IMR-90 (cell line): ENCODE results near the gene ORC5. TPM values are rescaled to one million over a fixed set of nuclear protein-coding genes. Genes with fewer than 3 reads are reported as not detected.

Source experiments
- ATAC-seq: fragments of 200-7000 bp; cut with Tn5 transposase; 2 replicates; pipeline ENCODE4 v1.9.1; 2020; ENCODE audit warnings: low read depth, mild to moderate bottlenecking, moderate library complexity
- BruUV-seq: library from RNA; stranded (reverse); fragments of 400-500 nt; replicated peaks from 2 replicates; lab custom pipeline; 2021; lab: Mats Ljungman, UMichigan
- CTCF ChIA-PET: fragments of 300-600 bp; formaldehyde crosslinking; extraction: SDS; loops from one replicate; lab custom pipeline; 2021; ENCODE audit warnings: antibody characterized with exemption; lab: Yijun Ruan, JAX
- POLR2A ChIA-PET: fragments of 300-600 bp; sonication (Branson Sonifier 250); formaldehyde crosslinking; loops from one replicate; lab custom pipeline; 2022; ENCODE audit warnings: antibody characterized with exemption; ENCODE audit not compliant: unreplicated experiment; lab: Charles Lee
- DNase-seq: peaks from one replicate; pipeline ENCODE4 v3.0.0; 2013
- H2AFZ ChIP-seq: replicated peaks from 2 replicates; pipeline ENCODE3; 2013; ENCODE audit warnings: low read length, mild to moderate bottlenecking; ENCODE audit not compliant: poor library complexity
- H2AK5ac ChIP-seq: 2 replicates; pipeline ENCODE4 v1.6.1; 2013; ENCODE audit warnings: low read depth, low read length, inconsistent platforms
- H2AK9ac ChIP-seq: replicated peaks from 2 replicates; pipeline ENCODE3; 2013; ENCODE audit warnings: mild to moderate bottlenecking, low read depth, low read length, moderate library complexity; ENCODE audit not compliant: poor library complexity
- H2BK120ac ChIP-seq: 2 replicates; pipeline ENCODE4 v1.6.1; 2013; ENCODE audit warnings: low read depth, low read length, inconsistent platforms
- H2BK15ac ChIP-seq: 3 replicates; pipeline ENCODE4 v1.6.1; 2013; ENCODE audit warnings: low read depth, low read length, inconsistent platforms
- H2BK20ac ChIP-seq: 2 replicates; pipeline ENCODE4 v1.6.1; 2013; ENCODE audit warnings: low read depth, mild to moderate bottlenecking, inconsistent platforms, low read length, moderate library complexity
- H2BK5ac ChIP-seq: 2 replicates; pipeline ENCODE4 v1.6.1; 2013; ENCODE audit warnings: mild to moderate bottlenecking, low read depth, low read length, inconsistent platforms; ENCODE audit not compliant: poor library complexity, severe bottlenecking
- H3K14ac ChIP-seq: replicated peaks from 2 replicates; pipeline ENCODE4 v1.6.1; 2013; ENCODE audit warnings: low read depth, low read length, inconsistent platforms
- H3K18ac ChIP-seq: 2 replicates; pipeline ENCODE4 v1.6.1; 2013; ENCODE audit warnings: low read depth, low read length, control low read depth
- H3K23ac ChIP-seq: 2 replicates; pipeline ENCODE4 v1.6.1; 2013; ENCODE audit warnings: low read depth, low read length, inconsistent platforms
- H3K27ac ChIP-seq: 2 replicates; pipeline ENCODE4 v1.5.1; 2013; ENCODE audit warnings: mild to moderate bottlenecking, control low read depth, low read length; ENCODE audit not compliant: insufficient read depth
- H3K27me3 ChIP-seq: 2 replicates; pipeline ENCODE4 v1.6.1; 2013; ENCODE audit warnings: low read length; ENCODE audit not compliant: control insufficient read depth, insufficient read depth
- H3K36me3 ChIP-seq: 2 replicates; pipeline ENCODE4 v1.6.1; 2013; ENCODE audit warnings: low read length, mixed read lengths; ENCODE audit not compliant: control insufficient read depth, insufficient read depth
- H3K4ac ChIP-seq: 2 replicates; pipeline ENCODE4 v1.6.1; 2013; ENCODE audit warnings: low read depth, low read length, inconsistent platforms
- H3K4me1 ChIP-seq: 2 replicates; pipeline ENCODE4 v1.6.1; 2013; ENCODE audit warnings: low read length, mixed read lengths; ENCODE audit not compliant: control insufficient read depth, insufficient read depth
- H3K4me2 ChIP-seq: 2 replicates; pipeline ENCODE4 v1.6.1; 2013; ENCODE audit warnings: low read depth, mild to moderate bottlenecking, control low read depth, low read length, moderate library complexity
- H3K4me3 ChIP-seq: 2 replicates; pipeline ENCODE4 v1.5.1; 2013; ENCODE audit warnings: low read depth, mild to moderate bottlenecking, control low read depth, low read length, moderate library complexity; ENCODE audit not compliant: insufficient read depth
- H3K56ac ChIP-seq: 2 replicates; pipeline ENCODE4 v1.6.1; 2013; ENCODE audit warnings: low read length, inconsistent platforms; ENCODE audit not compliant: insufficient read depth; ENCODE audit errors: extremely low read depth
- H3K79me1 ChIP-seq, 2 experiments: 2 replicates each; pipeline ENCODE4 v1.6.1; 2013; ENCODE audit warnings: low read length in 2 of 2, inconsistent platforms in 1 of 2, low read depth in 1 of 2
- H3K9ac ChIP-seq: 2 replicates; pipeline ENCODE4 v1.6.1; 2013; ENCODE audit warnings: low read depth, low read length, control low read depth
- H3K9me1 ChIP-seq: 2 replicates; pipeline ENCODE4 v1.6.1; 2013; ENCODE audit warnings: low read length, inconsistent platforms; ENCODE audit not compliant: insufficient read depth
- H3K9me3 ChIP-seq: 2 replicates; pipeline ENCODE4 v1.6.1; 2013; ENCODE audit warnings: low read length; ENCODE audit not compliant: control insufficient read depth, insufficient read depth
- H4K20me1 ChIP-seq: 2 replicates; pipeline ENCODE4 v1.6.1; 2013; ENCODE audit warnings: low read length, inconsistent platforms; ENCODE audit not compliant: insufficient read depth
- H4K5ac ChIP-seq: 2 replicates; pipeline ENCODE4 v1.6.1; 2013; ENCODE audit warnings: mild to moderate bottlenecking, low read depth, low read length, control low read depth
- H4K8ac ChIP-seq, 2 experiments: 2 replicates each; pipeline ENCODE4 v1.6.1; 2013; ENCODE audit warnings: low read depth in 2 of 2, low read length in 2 of 2, control low read depth in 1 of 2, inconsistent platforms in 1 of 2
- H4K91ac ChIP-seq: 2 replicates; pipeline ENCODE4 v1.6.1; 2013; ENCODE audit warnings: low read depth, low read length, inconsistent platforms; ENCODE audit not compliant: insufficient read depth
- CEBPB ChIP-seq: IDR thresholded peaks from 2 replicates; pipeline ENCODE4 v1.6.1; 2012; ENCODE audit warnings: low read depth, low read length, improper control_type of control experiment
- NFE2L2 ChIP-seq: fragments of 150-350 bp; IDR thresholded peaks from 2 replicates; pipeline ENCODE4 v1.6.1; 2016; ENCODE audit warnings: low read depth, mild to moderate bottlenecking, low read length
- WGBS, 2 experiments: methylation state at CpG; one replicate each; pipeline versions ENCODE4 v1.1.5 to v1.1.7; 2013; ENCODE audit warnings: missing lambda C conversion rate in 2 of 2; ENCODE audit not compliant: insufficient read length in 1 of 2; ENCODE audit errors: extremely low coverage in 2 of 2; 5-methylcytosine and 5-hydroxymethylcytosine counted together
- dilution Hi-C: fragments of 300-500 bp; cut with HindIII; formaldehyde crosslinking; loops from one replicate; pipeline ENCODE4 v1.14.3; 2018; ENCODE audit warnings: low sequenced_read_pairs; ENCODE audit not compliant: unreplicated experiment
- in situ Hi-C: fragments of 300-500 bp; cut with MboI; formaldehyde crosslinking; loops from 3 replicates; pipeline ENCODE4 v1.14.3; 2019; ENCODE audit warnings: low sequenced_read_pairs, inconsistent platforms, mixed read lengths
- intact Hi-C: fragments of 100-400 bp; cut with micrococcal nuclease; formaldehyde crosslinking; loops from 2 replicates; pipeline ENCODE4 v1.10.0; 2022
- polyA plus RNA-seq, 3 experiments: library from polyadenylated mRNA; depleted of rRNA; stranded (reverse); fragments of >200 nt; gene quantifications; 2 replicates each; pipeline ENCODE4 v1.2.3, GENCODE V29; 2012; ENCODE audit warnings: low replicate concordance in 1 of 3
- total RNA-seq: library from RNA; depleted of rRNA; stranded (reverse); fragments of >200 nt; gene quantifications from 2 replicates; pipeline ENCODE4 v1.2.3, GENCODE V29; 2012

ORC5 gene
- total and polyA plus RNA-seq, 2 of the 4 experiments (the other 2 are of a cell fraction), result 7.9 to 18.8 TPM

DNA sequence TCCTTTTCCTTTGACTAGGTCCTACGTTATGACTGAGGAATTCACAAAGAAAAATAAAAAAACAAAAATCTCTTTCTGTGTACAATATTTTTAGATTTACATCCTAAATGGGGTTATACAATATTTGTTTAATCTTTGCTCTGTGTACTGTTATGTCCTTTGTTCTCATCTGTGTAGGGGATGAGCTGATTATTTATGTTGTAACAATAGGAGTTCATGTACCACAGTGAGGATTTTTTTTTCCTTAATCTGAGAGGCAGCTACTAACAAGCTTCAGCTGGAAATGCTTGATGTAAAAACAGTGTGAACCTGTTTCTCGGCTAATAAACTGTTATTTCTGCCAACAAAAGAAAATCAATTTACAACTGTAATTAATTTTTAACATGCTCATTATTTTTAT is 58.0 kb downstream of the ORC5 start:
- H3K4me3 ChIP-seq, result no peak overlapping the region
- in situ Hi-C loops, result no loop called here
- dilution Hi-C loops, result no loop called here
- H3K4ac ChIP-seq, result no peak overlapping the region
- no peak overlapping the region for H3K56ac ChIP-seq
- no peak overlapping the region for H4K91ac ChIP-seq
- H2AFZ ChIP-seq, result no peak overlapping the region
- H4K5ac ChIP-seq, result no peak overlapping the region
- H3K9ac ChIP-seq, result no peak overlapping the region
- no peak overlapping the region for H2AK5ac ChIP-seq
- no peak for DNase-seq
- no peak overlapping the region for H2BK20ac ChIP-seq
- H2BK120ac ChIP-seq, result no peak overlapping the region
- H3K23ac ChIP-seq, result no peak overlapping the region
- H3K27me3 ChIP-seq, result no peaks in the 10 kb centered on the region
- H3K79me1 ChIP-seq, result 0 out of 4 replicates have a peak, but pooled peaks cover 0 to 3% of the 10 kb centered on the region in 2 experiments
- no peaks in the 10 kb centered on the region for H3K9me3 ChIP-seq
- TF ChIP-seq NFE2L2 (no peak), CEBPB (peak; percentile 27; the same call in 1 of the 2 replicates)
- H2BK5ac ChIP-seq, result no peak overlapping the region
- H2BK15ac ChIP-seq, result no peak overlapping the region
- H4K20me1 ChIP-seq, result no peaks in the 10 kb centered on the region
- no peak overlapping the region for H3K14ac ChIP-seq
- no peaks in the 10 kb centered on the region for H3K9me1 ChIP-seq
- WGBS, 2 experiments, result no CpG with 5 or more reads among the region's 2 CpGs
- intact Hi-C loops, result loop anchor here (5.0 kb wide), 2 partner anchors 38 to 163 kb away; partner anchors contain the start of gene RELN
- H3K4me2 ChIP-seq, result no peak overlapping the region
- no peak overlapping the region for H2AK9ac ChIP-seq
- no peak overlapping the region for H4K8ac ChIP-seq
- peak; percentile 66 for ATAC-seq
- POLR2A ChIA-PET, result no interaction called here
- no peak overlapping the region for H3K27ac ChIP-seq
- BruUV-seq, result no TSS peak
- H3K36me3 ChIP-seq, result no peaks in the 10 kb centered on the region; the same call in 1 of the 2 replicates
- no peaks in the 10 kb centered on the region for H3K4me1 ChIP-seq
- no peak overlapping the region for H3K18ac ChIP-seq
- CTCF ChIA-PET, result interaction anchor here (0.7 to 2.3 kb wide), 5 partner anchors 10 to 703 kb away, joined by 3 to 9 read pairs (median 3); no protein-coding TSS in a partner anchor
